ENCODE results near the gene OTULIN. TPM values are rescaled to one million over a fixed set of nuclear protein-coding genes. Genes with fewer than 3 reads are reported as not detected.

Gene OTULIN
- total and polyA plus RNA-seq, 2 experiments from 2014 or later: 24.3 to 43.9 TPM

DNA sequence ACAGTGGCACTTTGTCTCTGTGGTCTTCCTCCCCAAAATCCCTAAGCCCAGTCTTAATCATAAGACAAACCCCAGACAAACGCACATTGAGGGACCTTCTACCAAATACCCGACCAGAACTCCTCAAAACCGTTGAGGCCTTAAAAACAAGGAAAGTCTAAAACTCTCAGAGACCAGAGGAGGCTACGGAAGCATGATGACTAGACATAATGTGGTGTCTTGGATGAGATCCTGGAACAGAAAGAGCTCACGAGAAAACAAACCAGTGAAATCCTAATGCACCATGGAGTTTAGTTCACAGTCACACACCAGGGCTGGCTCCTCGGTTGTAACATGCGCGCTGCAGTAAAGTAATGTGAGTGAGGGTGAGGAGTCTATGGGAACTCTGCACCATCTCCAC lies 58.4 kb downstream of the OTULIN start:
- H3K4me3 ChIP-seq: no peak overlapping the region
- no peaks in the 10 kb centered on the region for H3K27me3 ChIP-seq (ENCODE audit: insufficient read depth)
- Mint-ChIP-seq H3K27ac (no peak overlapping the region), H3K4me3 (no peak overlapping the region), H3K27me3 (ENCODE audit: insufficient read depth, low read depth, poor library complexity) (peaks cover 6% of the 10 kb centered on the region), H3K9me3 (peaks cover 10% of the 10 kb centered on the region; the same call in 2 of the 3 replicates), H3K4me1 (peaks cover 17% of the 10 kb centered on the region), H3K36me3 (ENCODE audit: low read depth) (peaks cover 12% of the 10 kb centered on the region; the same call in 2 of the 3 replicates)
- no peak overlapping the region for H3K4me2 ChIP-seq
- ATAC-seq: no peak
- no peaks in the 10 kb centered on the region for H3K36me3 ChIP-seq (ENCODE audit: insufficient read depth)
- H3K9me2 ChIP-seq (ENCODE audit: insufficient read depth): no peaks in the 10 kb centered on the region; the same call in 1 of the 2 replicates
- no peak overlapping the region for H2AFZ ChIP-seq
- peaks cover 8% of the 10 kb centered on the region for H3K4me1 ChIP-seq (ENCODE audit: insufficient read depth)
- no peaks in the 10 kb centered on the region for H4K20me1 ChIP-seq (replicated peaks; ENCODE audit: insufficient read depth)
- H3K79me2 ChIP-seq (replicated peaks; ENCODE audit: insufficient read depth): no peaks in the 10 kb centered on the region
- no peak for TF ChIP-seq STAT1 (IDR thresholded peaks at IDR 0.05; ENCODE audit: unreplicated experiment)
- TF ChIP-seq ZNF331 (CRISPR knock-in tag; IDR thresholded peaks at IDR 0.05; ENCODE audit: low read depth): no peak
- no peak for TF ChIP-seq POLR2AphosphoS5 (IDR thresholded peaks at IDR 0.05; ENCODE audit: low read depth)
- no peak for TF ChIP-seq REST (IDR thresholded peaks at IDR 0.05; ENCODE audit: unreplicated experiment)
- no peak for TF ChIP-seq ZNF462 (CRISPR knock-in tag; IDR thresholded peaks at IDR 0.05)
- TF ChIP-seq ZNF114 (CRISPR knock-in tag; IDR thresholded peaks at IDR 0.05): no peak
- TF ChIP-seq JUNB (IDR thresholded peaks at IDR 0.05; ENCODE audit: unreplicated experiment): no peak
- no peak for TF ChIP-seq ETS1 (IDR thresholded peaks at IDR 0.05)
- TF ChIP-seq CREB1 (CRISPR knock-in tag; IDR thresholded peaks at IDR 0.05; ENCODE audit: low read depth): no peak
- TF ChIP-seq, protein P1, sequence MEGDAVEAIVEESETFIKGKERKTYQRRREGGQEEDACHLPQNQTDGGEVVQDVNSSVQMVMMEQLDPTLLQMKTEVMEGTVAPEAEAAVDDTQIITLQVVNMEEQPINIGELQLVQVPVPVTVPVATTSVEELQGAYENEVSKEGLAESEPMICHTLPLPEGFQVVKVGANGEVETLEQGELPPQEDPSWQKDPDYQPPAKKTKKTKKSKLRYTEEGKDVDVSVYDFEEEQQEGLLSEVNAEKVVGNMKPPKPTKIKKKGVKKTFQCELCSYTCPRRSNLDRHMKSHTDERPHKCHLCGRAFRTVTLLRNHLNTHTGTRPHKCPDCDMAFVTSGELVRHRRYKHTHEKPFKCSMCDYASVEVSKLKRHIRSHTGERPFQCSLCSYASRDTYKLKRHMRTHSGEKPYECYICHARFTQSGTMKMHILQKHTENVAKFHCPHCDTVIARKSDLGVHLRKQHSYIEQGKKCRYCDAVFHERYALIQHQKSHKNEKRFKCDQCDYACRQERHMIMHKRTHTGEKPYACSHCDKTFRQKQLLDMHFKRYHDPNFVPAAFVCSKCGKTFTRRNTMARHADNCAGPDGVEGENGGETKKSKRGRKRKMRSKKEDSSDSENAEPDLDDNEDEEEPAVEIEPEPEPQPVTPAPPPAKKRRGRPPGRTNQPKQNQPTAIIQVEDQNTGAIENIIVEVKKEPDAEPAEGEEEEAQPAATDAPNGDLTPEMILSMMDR (conservative IDR thresholded peaks at IDR 0.05; ENCODE audit: low read depth in 2 of 2): no peak
- no peak for TF ChIP-seq NANOG (IDR thresholded peaks at IDR 0.05; ENCODE audit: borderline replicate concordance)
- no peak for TF ChIP-seq EZH2 (IDR thresholded peaks at IDR 0.05; ENCODE audit: low read depth, unreplicated experiment)
- TF ChIP-seq EZH2phosphoT487 (IDR thresholded peaks at IDR 0.05; ENCODE audit: unreplicated experiment): no peak
- no peak for DNase-seq (ENCODE audit: low spot score)
- H3F3A ChIP-seq (replicated peaks; ENCODE audit: low read depth): no peaks in the 10 kb centered on the region
- H3K27ac ChIP-seq (ENCODE audit: low read depth): no peak overlapping the region

All from GM23338 (cell line).